ENCODE data around the gene ITCH. TPM values are rescaled to one million over a fixed set of nuclear protein-coding genes. Genes with fewer than 3 reads are reported as not detected.

The ITCH gene
- total and polyA plus RNA-seq, 2 of the 8 experiments (the other 6 are each of a cell fraction or from before 2014, with no cell fraction given), result 3.9 to 45.2 TPM

- TF ChIP-seq CHD7 (IDR thresholded peaks at IDR 0.05; ENCODE audit: insufficient replicate concordance, low read length) (no peak), TBP (IDR thresholded peaks at IDR 0.05; ENCODE audit: low read depth, low read length) (no peak), GTF2F1 (IDR thresholded peaks at IDR 0.05; ENCODE audit: borderline replicate concordance, low read depth, low read length) (no peak), CTCF (IDR thresholded peaks at IDR 0.05; ENCODE audit: control extremely low read depth in 1 of 3, insufficient read depth in 1 of 3, low read depth in 1 of 3, low read length in 3 of 3) (no peak), SIN3A (conservative IDR thresholded peaks at IDR 0.05 in 1 of 2, IDR thresholded peaks at IDR 0.05 in 1 of 2; ENCODE audit: low read depth in 1 of 2, low read length in 2 of 2) (no peak)
These were observed 167.3 kb downstream of the ITCH start (continued) for GRCh38 chr20:34530342-34530741.
